HCT116 (cell line): Measurements from ENCODE around the gene VEGFA. TPM values are rescaled to one million over a fixed set of nuclear protein-coding genes. Genes with fewer than 3 reads are reported as not detected.

Experiments
- ATAC-seq: fragments of 200-7000 bp; cut with Tn5 transposase; 2 replicates; pipeline ENCODE4 v1.9.1; 2020; ENCODE audit warnings: mild to moderate bottlenecking, moderate library complexity
- BruUV-seq: library from RNA; stranded (reverse); fragments of 400-500 nt; replicated peaks from 2 replicates; lab custom pipeline; 2021; lab: Mats Ljungman, UMichigan
- CTCF ChIA-PET: fragments of 300-600 bp; sonication (Branson Sonifier 250); formaldehyde crosslinking; loops from one replicate; lab custom pipeline; 2021; ENCODE audit warnings: antibody characterized with exemption; lab: Charles Lee
- POLR2A ChIA-PET: fragments of 300-600, 350-600 bp; sonication (Branson Sonifier 250); formaldehyde crosslinking; loops from one replicate; lab custom pipeline; 2021; ENCODE audit warnings: antibody characterized with exemption; lab: Charles Lee
- RAD21 ChIA-PET, 2 experiments: fragments of 300-600 bp; sonication (Branson Sonifier 250); formaldehyde crosslinking; loops; one replicate each; lab custom pipeline; 2023; ENCODE audit warnings: low total read pairs in 2 of 2; ENCODE audit not compliant: uncharacterized antibody in 2 of 2, unreplicated experiment in 2 of 2, low non-redundant PET in 1 of 2; lab: Charles Lee
- DNase-seq: peaks from one replicate; pipeline ENCODE4 v3.0.0-alpha.2; 2010; ENCODE audit warnings: low read depth, low spot score
- H2AFZ ChIP-seq: fragments of 200-600 bp; shearing (Covaris generic), sonication (generic); 2 replicates; pipeline ENCODE4 v1.6.1; 2017; ENCODE audit warnings: low read depth, mixed run types, mixed read lengths, antibody characterized with exemption, low read length; ENCODE audit not compliant: poor library complexity, severe bottlenecking
- H3K27ac ChIP-seq: 2 replicates; pipeline ENCODE4 v1.5.1; 2012; ENCODE audit warnings: low read depth, low read length
- H3K27me3 ChIP-seq: fragments of 200-600 bp; sonication (generic); 2 replicates; pipeline ENCODE4 v1.6.1; 2016; ENCODE audit warnings: mixed run types, low read length, mixed read lengths; ENCODE audit not compliant: insufficient read depth
- H3K36me3 ChIP-seq, 2 experiments: fragments of 200-500 bp in 1 of 2; fragments of 200-600 bp in 1 of 2; sonication (Bioruptor generic) in 1 of 2; sonication (generic) in 1 of 2; 2 replicates each; pipeline versions ENCODE4 v1.5.1 to v1.6.1; 2014 to 2016; ENCODE audit warnings: low read length in 2 of 2, inconsistent platforms in 1 of 2, mixed read lengths in 1 of 2, mixed run types in 1 of 2; ENCODE audit not compliant: insufficient read depth in 2 of 2, control insufficient read depth in 1 of 2
- H3K4me1 ChIP-seq, 2 experiments: fragments of 200-600 bp in 1 of 2; sonication (generic) in 1 of 2; 2 replicates each; pipeline versions ENCODE4 v1.5.1 to v1.6.1; 2012 to 2017; ENCODE audit warnings: low read length in 2 of 2, inconsistent platforms in 1 of 2, mild to moderate bottlenecking in 1 of 2, mixed read lengths in 1 of 2, mixed run types in 1 of 2, moderate library complexity in 1 of 2; ENCODE audit not compliant: insufficient read depth in 2 of 2, control insufficient read depth in 1 of 2
- H3K4me2 ChIP-seq: fragments of 200-600 bp; sonication (generic); 2 replicates; pipeline ENCODE4 v1.6.1; 2017; ENCODE audit warnings: mixed run types, low read length, mixed read lengths
- H3K4me3 ChIP-seq, 2 experiments: fragments of 200-600 bp in 1 of 2; sonication (generic) in 1 of 2; replicated peaks in 1 of 2; 2 replicates each; pipeline ENCODE4 v1.5.1; 2011 to 2016; ENCODE audit warnings: low read length in 2 of 2, control low read depth in 1 of 2, low read depth in 1 of 2, mild to moderate bottlenecking in 1 of 2, mixed read lengths in 1 of 2, mixed run types in 1 of 2
- H3K79me2 ChIP-seq: fragments of 200-600 bp; sonication (generic); 2 replicates; pipeline ENCODE4 v1.6.1; 2017; ENCODE audit warnings: mild to moderate bottlenecking, mixed run types, low read length, moderate library complexity, mixed read lengths; ENCODE audit not compliant: insufficient read depth
- H3K9ac ChIP-seq: fragments of 200-600 bp; sonication (generic); 2 replicates; pipeline ENCODE4 v1.6.1; 2016; ENCODE audit warnings: low read length, mixed read lengths
- H3K9me2 ChIP-seq: fragments of 200-600 bp; sonication (generic), shearing (Covaris generic); 2 replicates; pipeline ENCODE4 v1.6.1; 2017; ENCODE audit warnings: mixed run types, mild to moderate bottlenecking, moderate library complexity; ENCODE audit not compliant: insufficient read depth
- H3K9me3 ChIP-seq, 2 experiments: fragments of 200-500 bp in 1 of 2; fragments of 200-600 bp in 1 of 2; sonication (Bioruptor generic) in 1 of 2; sonication (generic) in 1 of 2; 2 replicates each; pipeline ENCODE4 v1.6.1; 2014 to 2017; ENCODE audit warnings: low read length in 2 of 2, mixed read lengths in 2 of 2, inconsistent platforms in 1 of 2, low read depth in 1 of 2, mild to moderate bottlenecking in 1 of 2, mixed run types in 1 of 2, moderate library complexity in 1 of 2; ENCODE audit not compliant: control insufficient read depth in 1 of 2, insufficient read depth in 1 of 2
- H4K20me1 ChIP-seq: fragments of 200-600 bp; sonication (generic), shearing (Covaris generic); 2 replicates; pipeline ENCODE4 v1.6.1; 2017; ENCODE audit warnings: mixed run types, mild to moderate bottlenecking, moderate library complexity; ENCODE audit not compliant: insufficient read depth
- CBX3 ChIP-seq: IDR thresholded peaks from 2 replicates; pipeline ENCODE4 v1.6.1; 2012; ENCODE audit warnings: low read depth
- ELF1 ChIP-seq: IDR thresholded peaks from 2 replicates; pipeline ENCODE4 v1.6.1; 2012; ENCODE audit warnings: low read depth, borderline replicate concordance
- EZH2phosphoT487 ChIP-seq: fragments of 200-600 bp; IDR thresholded peaks from 2 replicates; pipeline ENCODE4 v1.6.1; 2018; ENCODE audit warnings: antibody characterized with exemption, borderline replicate concordance
- POLR2AphosphoS5 ChIP-seq: IDR thresholded peaks from 2 replicates; pipeline ENCODE4 v1.6.1; 2011; ENCODE audit warnings: mild to moderate bottlenecking, low read depth, low read length, moderate library complexity
- SRF ChIP-seq: IDR thresholded peaks from 2 replicates; pipeline ENCODE4 v1.6.1; 2012; ENCODE audit warnings: low read depth
- TCF7L2 ChIP-seq: IDR thresholded peaks from 2 replicates; pipeline ENCODE4 v1.7.0; 2011; ENCODE audit warnings: borderline replicate concordance, inconsistent platforms; ENCODE audit not compliant: insufficient read depth, insufficient read length; ENCODE audit errors: extremely low read depth
- intact Hi-C: fragments of 100-400 bp; cut with micrococcal nuclease; formaldehyde crosslinking; loops from 2 replicates; pipeline ENCODE4 v1.10.0; 2022
- total RNA-seq: library from RNA; stranded (reverse); gene quantifications from one replicate; pipeline ENCODE4 v1.2.1, GENCODE V29; 2021; ENCODE audit not compliant: unreplicated experiment
- TF ChIP-seq, protein P1 (sequence below), 3 experiments: fragments of 200-600 bp in 1 of 3; sonication (generic) in 1 of 3; IDR thresholded peaks in 2 of 3; conservative IDR thresholded peaks in 1 of 3; 2 replicates each; pipeline ENCODE4 v1.5.1; 2012 to 2017; ENCODE audit warnings: low read depth in 2 of 3, low read length in 2 of 3, antibody characterized with exemption in 1 of 3, borderline replicate concordance in 1 of 3, control low read depth in 1 of 3, mild to moderate bottlenecking in 1 of 3, mixed read lengths in 1 of 3, mixed run types in 1 of 3, moderate library complexity in 1 of 3; ENCODE audit not compliant: insufficient read depth in 1 of 3

VEGFA gene
- total RNA-seq, 1 experiment from 2014 or later, result 112 TPM

DNA sequence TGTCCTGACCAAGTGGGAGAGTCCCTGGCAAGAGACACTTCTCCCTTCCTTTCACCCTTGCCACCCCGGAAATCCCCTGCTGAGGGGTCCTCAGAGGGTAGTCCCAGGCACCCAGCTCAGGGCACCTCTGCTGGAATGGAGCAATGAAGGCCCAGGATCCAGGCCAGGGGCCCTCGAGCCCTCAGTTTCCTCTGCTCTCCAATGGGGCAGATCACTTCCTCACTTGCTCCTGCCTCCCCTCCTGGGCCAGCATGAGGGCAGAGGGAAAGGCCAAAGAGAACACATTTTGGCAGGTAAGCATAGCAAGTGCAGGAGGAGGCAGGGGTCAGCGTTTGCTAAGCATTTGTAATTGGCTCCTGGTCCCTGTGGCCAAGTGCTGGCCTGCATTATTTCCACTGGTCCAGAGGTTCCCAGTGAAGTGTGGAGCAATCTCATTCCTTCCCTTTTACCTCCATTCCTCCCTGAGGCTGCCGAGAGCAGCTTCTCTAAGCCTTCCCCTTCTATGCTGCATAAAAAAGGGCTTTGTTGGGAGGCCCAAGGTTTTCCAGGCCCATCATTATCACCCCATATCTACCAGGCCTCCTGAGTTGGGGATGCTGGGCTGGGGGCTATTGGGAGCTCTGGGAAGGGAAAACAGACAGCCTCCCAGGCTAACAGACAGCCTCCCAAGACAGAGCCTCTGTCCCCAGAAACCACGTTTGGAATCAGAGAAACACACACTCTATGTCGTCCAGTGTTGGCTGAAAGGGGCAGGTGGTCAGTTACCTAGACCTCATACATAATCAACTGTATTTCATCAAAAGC is 28.8 kb upstream of the VEGFA start:
- ChIA-PET POLR2A (interaction anchor here (0.6 kb wide), 1 partner anchor 47 kb away, joined by 3 read pairs; no protein-coding TSS in a partner anchor), CTCF (no interaction called here), RAD21 (no interaction called here)
- Histone ChIP-seq H3K27ac (no peak overlapping the region), H3K4me3 (no peak overlapping the region), H3K27me3 (no peaks in the 10 kb centered on the region), H3K79me2 (no peaks in the 10 kb centered on the region), H3K36me3 (no peaks in the 10 kb centered on the region), H3K9ac (no peak overlapping the region), H3K4me2 (no peak overlapping the region), H3K9me2 (no peaks in the 10 kb centered on the region), H4K20me1 (no peaks in the 10 kb centered on the region), H3K4me1 (peaks cover 0 to 7% of the 10 kb centered on the region in 2 experiments; a peak in 3 of 4 replicates), H3K9me3 (no peaks in the 10 kb centered on the region), H2AFZ (no peak overlapping the region)
- DNase-seq (no peak), ATAC-seq (no peak)
- BruUV-seq, result no TSS peak
- intact Hi-C loops, result no loop called here
- TF ChIP-seq CBX3 (no peak), ELF1 (no peak), TCF7L2 (no peak), EZH2phosphoT487 (no peak), SRF (no peak), POLR2AphosphoS5 (no peak)
- TF ChIP-seq, protein P1, sequence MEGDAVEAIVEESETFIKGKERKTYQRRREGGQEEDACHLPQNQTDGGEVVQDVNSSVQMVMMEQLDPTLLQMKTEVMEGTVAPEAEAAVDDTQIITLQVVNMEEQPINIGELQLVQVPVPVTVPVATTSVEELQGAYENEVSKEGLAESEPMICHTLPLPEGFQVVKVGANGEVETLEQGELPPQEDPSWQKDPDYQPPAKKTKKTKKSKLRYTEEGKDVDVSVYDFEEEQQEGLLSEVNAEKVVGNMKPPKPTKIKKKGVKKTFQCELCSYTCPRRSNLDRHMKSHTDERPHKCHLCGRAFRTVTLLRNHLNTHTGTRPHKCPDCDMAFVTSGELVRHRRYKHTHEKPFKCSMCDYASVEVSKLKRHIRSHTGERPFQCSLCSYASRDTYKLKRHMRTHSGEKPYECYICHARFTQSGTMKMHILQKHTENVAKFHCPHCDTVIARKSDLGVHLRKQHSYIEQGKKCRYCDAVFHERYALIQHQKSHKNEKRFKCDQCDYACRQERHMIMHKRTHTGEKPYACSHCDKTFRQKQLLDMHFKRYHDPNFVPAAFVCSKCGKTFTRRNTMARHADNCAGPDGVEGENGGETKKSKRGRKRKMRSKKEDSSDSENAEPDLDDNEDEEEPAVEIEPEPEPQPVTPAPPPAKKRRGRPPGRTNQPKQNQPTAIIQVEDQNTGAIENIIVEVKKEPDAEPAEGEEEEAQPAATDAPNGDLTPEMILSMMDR (IDR thresholded peaks at IDR 0.05 in 2 of 3, conservative IDR thresholded peaks at IDR 0.05 in 1 of 3; ENCODE audit: borderline replicate concordance in 1 of 3, insufficient read depth in 1 of 3, low read depth in 2 of 3, low read length in 2 of 3), result no peak
